Muscle of back (tissue), 11 donors: ENCODE data around the gene ANK3. TPM values are rescaled to one million over a fixed set of nuclear protein-coding genes. Genes with fewer than 3 reads are reported as not detected.

Experiments
- DNase-seq, 3 donors: peaks; one replicate each; pipeline versions ENCODE4 v3.0.0 to v3.0.0-alpha.2; 2013
- polyA plus RNA-seq, 10 donors: library from polyadenylated mRNA; unstranded; fragments of 120-200 nt; gene quantifications; one replicate each; pipeline ENCODE4 v1.2.1, GENCODE V29; 2013; ENCODE audit not compliant: insufficient read length in 10 of 10

Gene ANK3
- polyA plus RNA-seq, 10 donors = 64.6 to 165 (median 101) TPM

DNA sequence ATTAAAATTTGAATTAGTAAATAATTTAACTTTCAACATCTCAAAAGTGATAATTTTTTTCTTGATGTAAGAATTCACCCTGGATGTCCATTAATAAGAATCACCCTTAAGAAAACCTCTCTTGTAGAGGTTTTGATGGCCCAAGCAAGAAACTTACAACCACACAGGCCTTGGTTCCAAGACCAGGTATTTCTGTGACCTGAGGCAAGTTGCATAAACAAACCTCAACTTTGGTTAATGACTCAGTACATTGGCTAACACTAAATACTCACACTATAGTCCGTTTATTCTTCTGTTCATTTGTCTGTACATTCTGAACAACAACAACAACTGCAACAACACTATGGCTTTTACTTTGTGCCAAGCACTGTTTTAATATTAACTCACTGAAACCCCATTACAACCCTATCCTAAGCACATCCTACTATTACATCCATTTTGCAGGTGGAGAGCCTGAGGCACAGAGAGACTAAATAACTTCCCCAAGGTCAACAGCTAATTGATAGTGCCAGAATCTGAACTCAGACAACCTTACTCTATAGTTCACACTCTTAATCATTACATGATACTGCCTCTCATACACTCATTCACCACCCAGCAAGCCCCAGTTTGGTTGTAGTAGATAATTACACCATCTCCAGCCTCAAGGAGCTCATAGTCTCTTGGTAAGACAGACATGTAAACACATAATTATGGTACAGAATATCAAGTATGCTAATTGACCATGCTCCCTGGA, 6.6 kb downstream of the ANK3 start:
- no peak for DNase-seq

DNA sequence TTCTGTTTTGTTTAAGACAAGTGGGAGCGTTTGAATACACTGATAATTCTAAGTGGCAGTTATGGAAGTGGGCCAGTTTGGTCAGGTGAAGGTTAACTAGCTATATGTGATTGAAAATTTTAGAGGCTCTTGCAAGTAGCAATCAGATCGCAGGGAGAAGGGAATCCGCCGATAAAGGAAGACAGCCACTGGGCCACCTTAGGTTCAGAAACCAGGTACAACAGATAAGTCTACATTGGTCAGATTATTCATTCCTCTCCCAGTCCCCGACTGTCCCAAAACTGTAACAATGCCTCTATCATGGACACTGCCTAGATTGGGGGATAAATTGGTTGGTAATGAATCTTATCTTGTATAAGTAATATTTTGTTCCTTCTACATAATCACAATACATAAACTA, 8.9 kb downstream of the ANK3 start:
- no peak for DNase-seq

DNA sequence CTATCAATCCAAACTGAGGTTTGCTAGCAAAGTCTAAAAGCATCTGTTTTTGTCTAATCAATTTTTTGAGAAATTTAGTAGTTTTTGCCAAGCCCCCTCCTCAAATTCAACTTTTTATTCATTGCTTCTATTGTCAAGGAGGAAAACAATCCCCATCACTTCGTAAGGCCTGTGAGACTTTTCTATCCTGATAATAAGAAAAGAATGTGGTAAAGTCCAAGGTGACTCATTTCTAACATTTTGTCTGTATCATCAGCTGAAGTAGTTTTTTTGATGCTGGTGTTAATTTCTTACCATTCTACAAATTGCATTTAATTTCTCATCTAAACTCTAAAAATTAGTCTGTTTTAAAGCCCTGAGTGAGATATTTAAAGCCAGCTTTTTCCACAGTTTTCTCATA, 11.7 kb downstream of the ANK3 start:
- DNase-seq = no peak

DNA sequence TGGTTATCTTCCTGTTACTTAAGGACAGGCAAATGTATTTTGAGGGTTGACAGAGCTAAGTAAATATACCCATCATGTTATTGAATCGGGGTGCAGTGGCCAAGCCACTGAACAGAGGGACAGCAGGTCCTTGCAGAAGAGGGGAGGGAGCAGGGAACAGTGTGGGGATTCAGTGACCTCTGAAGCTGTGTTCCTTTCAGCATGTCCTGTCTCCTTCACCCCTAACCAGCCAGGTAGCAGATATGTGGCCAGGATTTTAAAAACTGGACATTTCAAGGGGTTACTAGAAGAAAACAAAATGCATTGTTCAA, 12.7 kb downstream of the ANK3 start:
- no peak for DNase-seq

DNA sequence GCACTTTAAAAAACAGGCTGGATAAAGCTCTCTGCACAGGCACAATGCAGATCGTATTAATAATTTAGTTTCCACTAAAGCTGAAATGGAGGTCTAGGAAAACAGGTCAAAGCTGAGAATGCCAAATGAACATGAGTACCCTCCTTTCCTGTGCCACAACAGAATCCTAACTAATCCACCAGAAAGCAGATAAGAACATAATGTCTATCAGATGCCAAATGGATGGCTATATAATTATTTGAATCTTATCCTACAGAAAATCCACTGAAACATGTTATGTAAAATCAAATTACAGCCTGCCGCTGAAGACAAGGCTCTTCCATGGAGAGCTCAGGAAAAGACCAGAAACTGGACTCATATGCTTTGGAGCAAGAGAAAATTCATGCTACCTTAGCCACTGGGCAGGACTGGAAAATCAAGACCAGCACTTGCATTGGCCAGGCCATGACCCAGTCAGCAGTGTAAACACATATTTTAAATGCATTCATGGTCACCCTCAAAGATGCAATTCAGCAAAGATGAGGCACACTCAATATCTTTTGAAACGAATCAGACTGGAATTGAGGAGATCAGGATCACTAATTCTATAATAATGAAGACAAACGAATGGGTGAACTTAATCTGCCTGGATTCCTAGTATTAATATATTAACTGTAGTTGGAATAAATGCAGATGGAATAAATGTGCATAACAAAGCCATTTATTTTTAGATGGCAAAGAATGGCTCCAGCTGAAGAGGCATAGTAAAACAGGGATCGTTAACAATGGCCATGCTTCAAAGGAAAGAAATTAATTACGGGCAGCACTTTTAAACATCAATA, 13.2 kb downstream of the ANK3 start:
- no peak for DNase-seq

DNA sequence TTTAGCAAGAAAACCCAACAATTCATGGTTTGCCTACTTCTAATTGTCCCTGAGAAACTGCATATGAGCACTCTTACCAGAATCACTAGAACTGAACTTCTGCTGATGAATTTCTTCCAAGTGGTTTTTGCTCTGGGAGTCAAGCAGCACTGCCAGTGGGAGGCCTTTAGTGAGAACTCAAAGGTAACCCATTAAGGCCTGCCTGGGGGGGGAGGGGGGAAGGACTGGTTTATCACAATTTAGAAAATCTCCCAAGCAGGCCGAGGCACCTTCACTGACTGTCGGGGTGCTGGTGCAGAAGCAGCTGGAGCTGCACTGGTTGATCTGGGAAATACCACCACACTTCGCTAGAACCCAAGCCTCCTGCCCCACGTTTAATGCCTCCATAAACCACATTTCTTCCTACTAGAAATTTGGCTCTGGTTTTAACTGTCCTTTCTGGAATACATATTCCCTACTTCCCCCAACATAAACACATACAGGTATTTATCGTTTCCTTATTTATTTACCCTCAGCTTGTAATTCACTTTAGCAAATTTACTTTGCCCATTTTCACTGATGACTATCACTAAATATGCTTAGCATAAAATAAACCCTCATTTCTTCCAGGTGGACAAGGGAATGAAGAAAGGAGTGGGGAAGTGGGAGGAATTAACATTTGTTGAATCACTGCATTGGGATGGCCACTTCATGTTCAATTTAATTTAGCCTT, 14.2 kb downstream of the ANK3 start:
- no peak for DNase-seq

DNA sequence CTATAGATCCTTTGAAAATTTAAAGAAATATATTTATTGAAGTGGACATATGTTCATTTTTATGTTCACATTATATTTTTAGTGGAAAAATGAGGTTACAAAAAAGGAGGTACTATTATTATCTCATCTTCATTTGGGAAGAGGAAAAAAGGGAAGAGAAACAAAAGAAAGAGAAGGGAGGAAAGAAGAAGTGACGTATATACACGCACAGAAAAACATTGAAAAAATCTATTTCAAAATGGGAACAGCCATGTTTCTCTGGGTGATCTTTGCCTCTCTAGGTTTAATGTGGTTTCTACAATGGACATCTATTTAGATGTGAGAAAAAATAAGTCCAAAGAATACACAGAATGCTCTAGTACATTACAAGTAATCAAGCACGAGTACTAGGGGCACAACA, 14.8 kb downstream of the ANK3 start:
- no peak for DNase-seq

DNA sequence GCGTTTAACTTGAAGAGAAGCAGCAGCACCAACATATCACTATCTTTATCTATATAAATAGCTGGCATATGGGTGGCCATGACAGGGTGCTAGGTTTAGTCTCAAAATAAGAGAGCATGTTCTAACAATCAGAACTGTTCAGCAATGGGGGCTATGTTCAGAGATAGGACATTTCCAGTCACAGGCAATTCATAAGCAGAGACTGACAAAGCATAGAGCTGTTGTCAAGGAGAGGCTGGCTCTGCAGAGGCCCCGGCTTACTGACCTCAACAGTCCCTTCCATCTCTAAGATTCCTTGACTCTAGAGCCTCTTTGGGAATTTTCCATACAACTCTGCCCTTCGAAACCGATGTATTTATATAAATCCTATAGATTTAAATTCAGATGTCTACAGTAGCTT, 17.2 kb downstream of the ANK3 start:
- no peak for DNase-seq

DNA sequence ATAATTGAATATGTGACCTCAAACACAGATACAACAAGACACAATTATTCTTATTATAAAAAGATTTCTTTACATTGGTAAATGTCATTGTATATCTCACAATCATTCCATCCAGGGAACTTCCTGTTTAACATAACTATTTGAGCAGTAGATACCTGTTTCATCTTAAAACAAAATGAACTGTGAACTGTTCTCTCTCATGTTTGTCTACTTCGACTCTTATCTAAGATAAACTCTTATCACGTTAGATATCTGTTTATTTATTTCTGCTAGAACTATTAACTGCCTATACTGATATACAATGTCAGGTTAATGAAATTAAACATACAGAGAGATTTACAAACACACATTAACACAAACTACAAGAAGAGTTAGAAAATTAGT, 20.1 kb downstream of the ANK3 start:
- DNase-seq = no peak

DNA sequence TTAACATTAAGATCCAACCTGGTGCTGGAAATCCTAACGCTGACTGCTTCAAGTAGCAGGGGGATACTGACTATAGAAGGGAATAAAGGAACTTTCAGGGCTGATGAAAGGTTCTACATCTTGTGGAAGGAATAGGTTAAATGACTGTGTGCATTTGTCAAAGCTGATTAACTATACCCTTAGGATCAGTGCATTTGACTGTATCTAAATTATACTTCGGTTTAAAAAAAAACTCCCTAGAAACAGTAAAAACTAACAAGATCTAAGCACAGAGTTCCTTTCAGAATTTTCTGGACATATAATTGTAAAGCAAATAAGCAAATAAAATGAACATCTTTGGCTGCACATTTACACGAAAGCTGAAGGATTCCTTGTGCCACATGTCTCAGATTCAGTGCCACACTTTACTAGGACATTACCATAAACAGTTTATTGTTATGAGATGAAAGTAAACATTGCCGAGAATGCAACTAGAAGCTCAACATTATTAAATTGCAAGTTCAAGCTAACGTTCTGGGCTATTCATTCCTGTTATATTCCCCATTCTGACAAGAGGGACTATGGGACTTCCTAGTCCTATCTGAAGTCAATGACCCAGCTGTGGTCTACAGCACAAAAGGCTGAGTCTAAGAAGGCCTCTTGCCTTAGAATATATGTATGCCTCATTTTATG, 20.7 kb downstream of the ANK3 start:
- no peak for DNase-seq

DNA sequence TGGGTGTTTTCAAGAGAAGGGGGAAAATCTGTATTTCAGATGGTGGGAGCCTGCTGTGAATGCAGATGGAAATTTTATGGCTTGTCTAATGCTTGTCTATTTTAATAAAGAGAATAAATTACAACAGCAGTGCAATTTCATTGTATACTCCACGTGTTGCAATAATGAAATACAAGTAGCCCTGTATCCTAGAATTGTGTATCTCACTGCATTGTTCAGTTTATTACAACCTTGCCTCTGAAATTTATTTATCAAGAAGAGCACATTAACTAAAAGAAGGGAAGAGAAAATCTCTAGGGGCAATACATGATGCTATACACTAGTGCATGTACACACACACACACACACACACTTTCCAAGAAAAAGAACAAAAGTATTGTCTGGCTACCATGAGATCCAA, 21.8 kb downstream of the ANK3 start:
- no peak for DNase-seq

DNA sequence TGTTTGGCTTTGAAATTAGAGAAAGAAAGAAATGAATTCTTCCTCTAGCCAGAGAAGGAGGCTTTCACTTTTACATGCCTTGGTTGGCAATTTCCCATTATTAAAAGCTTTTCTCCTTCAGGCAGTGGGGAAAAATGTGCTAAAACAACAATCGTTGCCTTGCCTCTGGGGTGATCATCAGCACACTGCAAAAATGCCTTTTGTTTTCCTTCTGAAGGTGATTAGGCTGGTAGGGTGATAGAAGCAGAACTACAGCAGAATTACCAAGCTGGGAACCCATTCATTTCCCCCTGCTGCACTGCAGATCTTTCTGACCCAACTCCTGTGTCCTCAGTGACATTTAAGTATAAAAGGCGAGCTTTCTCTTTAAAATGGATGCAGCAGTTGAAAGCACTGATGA, 22.2 kb downstream of the ANK3 start:
- no peak for DNase-seq

DNA sequence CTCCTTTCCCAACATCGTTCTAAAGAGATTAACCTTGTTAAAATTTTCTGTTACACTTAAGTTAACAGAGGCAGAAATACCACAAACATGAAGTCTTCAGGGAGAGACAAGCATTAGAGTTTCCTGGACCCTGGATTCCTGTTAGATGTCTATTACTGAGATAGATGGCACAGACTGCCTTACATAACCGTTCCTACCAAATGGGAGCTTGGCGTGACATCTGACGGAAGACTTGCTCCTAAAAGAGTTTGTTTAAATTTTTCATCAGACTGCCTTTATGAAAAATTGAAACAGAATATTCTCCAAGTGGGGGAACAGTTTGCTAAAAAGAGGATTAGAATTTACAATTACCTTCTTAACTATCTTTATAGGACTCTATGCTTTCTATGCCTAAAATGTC, 22.7 kb downstream of the ANK3 start:
- DNase-seq = no peak

DNA sequence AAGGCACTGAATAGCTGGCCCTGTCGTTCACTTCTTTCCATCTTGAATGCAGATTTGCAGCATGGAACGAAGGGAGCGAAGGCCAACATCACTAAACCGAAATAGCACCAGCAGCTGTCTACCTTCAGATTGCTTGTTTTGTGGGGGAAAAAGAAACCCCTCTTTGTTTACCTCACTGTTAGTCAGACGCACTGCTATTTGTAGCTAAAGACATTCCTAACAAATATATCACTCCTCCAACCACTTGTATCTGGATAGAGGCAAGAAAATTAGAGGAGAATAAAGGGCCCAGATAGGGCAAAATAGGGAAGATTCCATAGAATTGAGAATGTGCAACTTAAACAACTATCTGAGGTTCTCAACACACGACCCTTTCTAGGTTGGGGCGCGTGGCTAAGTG, 26.5 kb downstream of the ANK3 start:
- no peak for DNase-seq

DNA sequence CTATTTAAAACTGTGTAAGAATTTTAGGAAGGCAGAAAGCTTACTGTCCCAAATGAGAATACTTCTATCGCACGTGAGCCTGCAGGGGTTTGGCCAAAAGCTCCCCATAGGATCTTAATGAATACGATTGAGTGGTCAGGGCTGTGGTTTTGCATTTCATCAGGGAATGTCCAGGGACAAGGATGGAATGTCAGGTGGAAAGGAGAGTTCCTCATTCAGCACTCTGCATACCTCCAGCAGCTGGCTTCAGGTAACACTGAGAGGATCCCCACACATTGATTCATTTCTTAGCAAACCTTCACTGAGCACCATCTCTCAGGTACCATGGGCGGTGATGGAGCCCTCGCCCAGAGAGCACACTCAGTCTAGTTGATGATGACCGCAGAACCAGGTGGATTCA, 27.2 kb downstream of the ANK3 start:
- DNase-seq = no peak

DNA sequence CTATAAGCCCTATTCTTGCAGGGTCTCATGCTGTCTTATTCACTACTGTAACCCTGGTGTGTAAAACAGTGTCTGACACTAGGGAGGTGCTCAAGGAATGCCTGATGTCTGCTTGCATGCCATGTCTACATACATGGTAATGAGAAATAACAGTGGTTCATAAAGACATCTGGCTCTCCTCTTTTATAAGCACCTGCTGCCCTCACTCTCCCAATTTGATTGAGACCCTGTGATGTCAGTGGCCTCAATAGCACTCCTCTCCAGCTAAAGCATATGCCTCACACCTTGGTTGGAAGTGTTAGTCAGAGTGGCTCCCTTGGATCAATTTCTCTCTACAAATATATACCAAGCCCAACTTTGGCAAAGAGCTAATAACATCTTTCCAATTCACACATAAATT, 30.6 kb downstream of the ANK3 start:
- DNase-seq = no peak

DNA sequence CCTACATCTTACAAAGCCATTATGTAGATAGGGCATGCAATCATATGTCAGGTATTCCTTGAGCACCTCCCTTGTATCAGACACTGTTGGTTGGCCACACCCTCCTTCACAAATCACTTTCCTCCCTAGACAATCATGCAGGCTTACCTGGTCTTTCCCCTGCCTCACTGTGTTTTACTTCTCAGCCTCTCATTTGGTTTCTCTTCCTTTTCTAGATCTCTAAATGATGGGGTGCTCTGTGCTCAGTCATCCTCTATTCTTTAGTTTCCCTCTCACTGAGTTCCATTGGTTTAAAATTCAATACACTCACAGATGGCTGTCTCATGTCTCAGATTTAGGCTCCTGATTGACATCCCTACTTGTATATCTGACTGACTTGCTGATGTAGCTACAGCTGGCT, 31.4 kb downstream of the ANK3 start:
- DNase-seq = no peak

DNA sequence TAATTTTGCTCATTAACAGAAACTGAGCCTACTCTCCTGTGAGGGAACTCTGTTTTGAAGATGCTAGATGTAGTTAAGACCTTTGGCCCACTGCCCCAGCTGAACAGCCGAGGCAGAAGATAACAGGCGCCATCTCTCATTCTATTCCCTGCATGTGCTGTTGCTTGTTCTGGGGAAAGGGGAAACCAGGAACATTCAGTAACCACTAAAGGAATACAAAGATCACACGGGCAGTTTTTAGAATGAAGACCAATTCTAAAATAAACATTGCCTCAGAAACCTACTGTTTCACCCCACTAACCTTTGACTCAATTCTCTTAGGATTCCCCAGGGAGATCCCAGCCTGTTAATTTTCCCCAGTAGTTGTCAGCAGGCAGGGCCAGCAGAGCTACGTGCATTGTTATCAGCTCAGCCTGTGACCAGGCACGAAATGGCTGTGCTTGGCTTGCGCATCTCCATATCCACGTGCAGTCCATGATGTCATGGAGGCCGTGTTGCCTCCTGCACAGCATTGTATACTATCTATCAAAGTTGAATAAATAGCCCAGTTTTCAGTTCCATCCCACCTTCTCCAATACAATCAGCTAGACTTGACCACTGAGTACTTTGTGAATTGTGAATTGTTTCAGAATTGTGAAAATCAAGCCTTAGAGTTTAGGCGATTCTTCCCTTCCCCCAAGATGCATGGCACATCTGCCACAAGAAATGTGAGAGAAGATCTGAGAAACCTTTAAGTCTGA, 36.0 kb downstream of the ANK3 start:
- DNase-seq = no peak

DNA sequence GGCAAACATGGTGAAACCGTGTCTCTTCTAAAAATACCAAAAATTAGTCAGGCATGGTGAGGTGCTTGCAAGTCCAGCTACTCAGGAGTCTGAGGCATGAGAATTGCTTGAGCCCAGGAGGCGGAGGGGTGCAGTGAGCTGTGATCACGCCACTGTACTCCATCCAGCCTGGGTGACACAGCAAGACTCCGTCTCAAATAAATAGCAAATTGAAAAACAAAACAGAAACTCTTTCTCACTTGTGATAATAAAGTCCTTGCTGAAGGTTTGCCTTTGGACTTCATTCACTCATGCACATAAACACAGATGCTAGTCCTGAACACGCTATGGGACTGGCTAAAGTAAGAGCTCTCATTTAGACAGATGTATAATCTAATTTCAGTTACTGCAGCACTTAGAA, 37.6 kb downstream of the ANK3 start:
- DNase-seq = no peak

DNA sequence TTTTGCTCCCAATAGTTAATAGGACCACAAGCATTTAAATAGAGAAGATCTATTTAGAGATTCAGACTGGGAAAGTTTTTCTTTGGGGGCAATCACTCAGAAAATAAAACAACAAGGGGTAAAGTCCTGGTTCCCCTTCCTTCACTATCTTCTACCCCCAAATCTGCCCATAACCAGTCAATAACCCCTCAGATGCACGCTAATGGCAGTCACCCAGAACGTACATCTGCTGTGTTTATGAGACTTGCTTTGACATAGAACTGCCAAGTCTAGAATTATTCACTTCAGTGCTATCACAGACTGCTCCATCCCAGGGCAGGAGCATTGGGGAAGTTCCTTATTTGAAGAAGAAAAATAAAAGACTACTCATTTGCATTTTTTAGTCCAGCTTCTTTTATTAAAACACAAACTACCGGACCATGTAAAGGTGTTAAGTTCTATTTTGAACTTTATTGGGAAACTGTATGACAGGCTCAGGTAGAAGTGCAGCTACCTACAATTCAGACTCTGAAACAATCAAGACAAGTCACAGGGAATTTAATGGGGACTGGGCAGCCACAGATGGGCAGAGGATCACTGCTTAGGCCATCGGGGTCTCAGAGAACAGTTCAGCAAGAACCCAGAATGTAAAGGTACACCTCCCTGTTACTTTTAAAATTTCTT, 38.4 kb downstream of the ANK3 start:
- DNase-seq = no peak

DNA sequence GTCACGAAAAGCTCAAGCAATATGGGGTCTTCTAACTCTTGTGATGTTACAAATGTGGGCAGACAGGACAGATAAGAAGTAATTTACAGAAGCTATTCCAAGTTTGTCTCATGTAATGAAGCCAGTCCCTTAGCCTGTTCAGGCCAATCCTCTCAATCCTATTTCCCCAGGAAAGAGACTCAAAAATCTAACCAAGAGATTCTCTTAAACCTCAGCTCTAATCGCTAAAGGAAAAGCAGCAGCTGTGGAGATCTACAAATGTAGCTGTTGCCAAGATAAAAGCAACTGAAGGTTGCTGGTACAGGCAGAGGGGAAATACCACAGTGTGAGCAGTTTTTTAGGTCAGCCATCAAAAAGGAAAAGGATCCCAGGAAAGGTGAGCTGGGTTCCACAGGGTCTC, 39.3 kb downstream of the ANK3 start:
- no peak for DNase-seq
